ENCODE measurements around the gene CBX3.
"Not testable (repeated sequence)": the region's sequence is repeated elsewhere in the genome, so short reads cannot be mapped to it uniquely, and the experiment has no call there.

CBX3 gene

DNA sequence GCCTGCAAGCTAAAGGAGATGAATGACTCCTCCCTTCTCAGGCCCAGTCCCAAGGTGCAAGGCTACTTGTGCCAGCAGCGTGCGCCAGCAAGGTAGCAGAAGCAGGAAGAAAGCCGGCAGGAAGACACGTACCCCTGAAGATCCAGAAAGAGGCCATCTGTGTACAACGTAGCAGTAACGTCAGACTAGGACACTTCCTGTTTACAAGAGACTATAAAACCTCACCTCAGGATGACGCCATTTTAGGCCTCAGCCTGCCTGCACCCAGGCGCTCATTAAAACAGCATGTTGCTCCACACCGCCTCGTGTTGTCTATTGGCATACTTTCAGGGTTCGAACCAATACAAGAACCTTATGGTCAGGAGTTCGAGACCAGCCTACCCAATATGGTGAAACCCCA is 48.7 kb downstream of the CBX3 start:
- H3K4me3 ChIP-seq (ENCODE audit: low read depth, low read length), result no peak overlapping the region
- in situ Hi-C loops (cut with HindIII; ENCODE audit: low sequenced_read_pairs), result no loop called here
- TF ChIP-seq, protein P1, sequence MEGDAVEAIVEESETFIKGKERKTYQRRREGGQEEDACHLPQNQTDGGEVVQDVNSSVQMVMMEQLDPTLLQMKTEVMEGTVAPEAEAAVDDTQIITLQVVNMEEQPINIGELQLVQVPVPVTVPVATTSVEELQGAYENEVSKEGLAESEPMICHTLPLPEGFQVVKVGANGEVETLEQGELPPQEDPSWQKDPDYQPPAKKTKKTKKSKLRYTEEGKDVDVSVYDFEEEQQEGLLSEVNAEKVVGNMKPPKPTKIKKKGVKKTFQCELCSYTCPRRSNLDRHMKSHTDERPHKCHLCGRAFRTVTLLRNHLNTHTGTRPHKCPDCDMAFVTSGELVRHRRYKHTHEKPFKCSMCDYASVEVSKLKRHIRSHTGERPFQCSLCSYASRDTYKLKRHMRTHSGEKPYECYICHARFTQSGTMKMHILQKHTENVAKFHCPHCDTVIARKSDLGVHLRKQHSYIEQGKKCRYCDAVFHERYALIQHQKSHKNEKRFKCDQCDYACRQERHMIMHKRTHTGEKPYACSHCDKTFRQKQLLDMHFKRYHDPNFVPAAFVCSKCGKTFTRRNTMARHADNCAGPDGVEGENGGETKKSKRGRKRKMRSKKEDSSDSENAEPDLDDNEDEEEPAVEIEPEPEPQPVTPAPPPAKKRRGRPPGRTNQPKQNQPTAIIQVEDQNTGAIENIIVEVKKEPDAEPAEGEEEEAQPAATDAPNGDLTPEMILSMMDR (IDR thresholded peaks at IDR 0.05; ENCODE audit: low read depth, low read length, missing control alignments), result no peak
- no peak for DNase-seq (ENCODE audit: low read depth)

DNA sequence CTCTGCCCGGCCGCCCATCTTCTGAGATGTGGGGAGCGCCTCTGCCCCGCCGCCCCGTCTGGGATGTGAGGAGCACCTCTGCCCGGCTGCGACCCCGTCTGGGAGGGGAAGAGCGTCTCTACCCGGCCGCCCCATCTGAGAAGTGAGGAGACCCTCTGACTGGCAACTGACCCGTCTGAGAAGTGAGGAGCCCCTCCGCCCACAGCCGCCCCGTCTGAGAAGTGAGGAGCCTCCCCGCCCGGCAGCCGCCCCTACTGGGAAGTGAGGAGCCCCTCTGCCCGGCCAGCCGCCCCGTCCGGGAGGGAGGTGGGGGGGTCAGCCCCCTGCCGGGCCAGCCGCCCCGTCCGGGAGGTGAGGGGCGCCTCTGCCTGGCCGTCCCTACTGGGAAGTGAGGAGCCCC is 60.3 kb downstream of the CBX3 start:
- H3K4me3 ChIP-seq (ENCODE audit: low read depth, low read length); DNase-seq (ENCODE audit: low read depth); in situ Hi-C loops (cut with HindIII; ENCODE audit: low sequenced_read_pairs): not testable (repeated sequence)

Measured in astrocyte of the cerebellum (primary cell).